Stimulated activated CD8-positive, alpha-beta memory T cell treated with anti-CD3 and anti-CD28 coated beads, Interleukin-4, amount 100 ng/mL, for 4 hours (primary cell): ENCODE measurements around the gene FN3KRP.

Experiments used
- DNase-seq, 2 donors: peaks; one replicate each; pipeline ENCODE4 v3.0.0-alpha.2; 2020; ENCODE audit warnings: low read depth in 2 of 2, low spot score in 1 of 2

FN3KRP gene

DNA sequence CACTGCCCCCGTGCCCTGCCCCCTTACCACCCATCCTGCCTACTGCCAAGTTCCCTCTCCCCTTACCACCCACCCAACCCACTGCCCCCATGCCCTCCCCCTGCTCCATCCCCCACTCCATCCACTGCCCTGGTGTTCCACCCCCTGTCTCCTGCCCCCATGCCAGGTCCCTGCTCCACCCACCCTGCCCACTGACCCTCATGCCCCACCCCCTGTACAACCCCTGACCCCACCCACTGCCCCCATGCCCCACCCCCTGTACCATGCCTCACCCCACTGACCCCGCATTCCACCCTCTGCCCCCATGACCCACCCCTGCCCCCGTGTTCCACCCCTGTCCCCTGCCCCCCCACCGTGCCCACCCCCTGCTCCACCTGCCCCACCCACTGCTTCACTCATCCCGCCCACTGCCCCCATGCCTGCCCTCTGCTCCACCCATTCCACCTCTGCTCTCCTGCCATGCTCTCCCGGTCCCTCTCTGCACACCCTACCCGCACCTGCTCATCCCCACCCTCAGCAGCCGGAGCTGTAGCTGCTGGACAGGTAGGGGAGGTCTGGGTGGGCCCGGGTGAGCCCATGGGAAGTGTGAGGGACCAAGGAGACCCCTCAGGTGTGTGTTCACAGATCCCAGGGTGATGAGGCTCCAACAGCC is 7.4 kb upstream of the FN3KRP start:
- DNase-seq, result no peak

DNA sequence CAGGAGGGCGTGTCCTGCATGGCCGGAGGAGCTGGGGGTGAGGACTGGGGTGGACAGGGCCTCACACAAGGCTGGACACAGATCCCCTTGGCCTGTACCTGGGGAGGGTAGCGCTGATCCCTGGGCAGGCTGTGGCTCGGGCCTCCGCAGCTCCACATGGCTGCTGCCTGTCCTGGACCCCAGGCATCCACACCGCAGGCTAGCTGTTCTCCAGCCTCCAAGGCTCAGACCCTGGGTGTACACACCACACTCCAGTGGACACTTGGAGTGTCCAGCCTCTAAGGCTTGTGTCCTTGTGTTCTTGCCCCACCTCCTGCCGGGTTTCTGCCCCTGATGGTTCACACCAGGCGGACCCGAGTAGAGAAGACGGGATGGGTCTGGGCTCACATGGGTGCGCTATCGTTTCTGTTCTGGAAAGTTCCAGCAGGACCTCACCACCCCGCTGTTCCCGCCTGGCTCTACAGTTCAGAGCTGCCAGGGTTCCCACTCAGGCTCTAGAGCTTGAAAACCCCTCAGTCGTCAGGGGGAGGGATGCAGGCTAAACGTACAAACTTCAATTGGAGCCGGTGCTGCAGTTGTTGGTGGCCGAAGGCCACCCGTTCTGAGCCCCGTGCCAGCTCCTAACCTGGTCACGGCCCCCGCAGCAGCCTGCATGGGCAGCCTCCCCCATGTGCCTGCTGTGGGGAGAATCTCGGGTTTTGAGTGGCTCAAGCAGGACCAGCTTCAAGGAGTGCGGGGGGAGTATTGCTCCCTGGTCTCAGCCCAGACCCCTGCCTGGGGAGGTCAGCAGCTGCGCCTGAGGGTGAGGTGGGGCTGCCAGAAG is 6.6 kb upstream of the FN3KRP start:
- DNase-seq, result no peak

DNA sequence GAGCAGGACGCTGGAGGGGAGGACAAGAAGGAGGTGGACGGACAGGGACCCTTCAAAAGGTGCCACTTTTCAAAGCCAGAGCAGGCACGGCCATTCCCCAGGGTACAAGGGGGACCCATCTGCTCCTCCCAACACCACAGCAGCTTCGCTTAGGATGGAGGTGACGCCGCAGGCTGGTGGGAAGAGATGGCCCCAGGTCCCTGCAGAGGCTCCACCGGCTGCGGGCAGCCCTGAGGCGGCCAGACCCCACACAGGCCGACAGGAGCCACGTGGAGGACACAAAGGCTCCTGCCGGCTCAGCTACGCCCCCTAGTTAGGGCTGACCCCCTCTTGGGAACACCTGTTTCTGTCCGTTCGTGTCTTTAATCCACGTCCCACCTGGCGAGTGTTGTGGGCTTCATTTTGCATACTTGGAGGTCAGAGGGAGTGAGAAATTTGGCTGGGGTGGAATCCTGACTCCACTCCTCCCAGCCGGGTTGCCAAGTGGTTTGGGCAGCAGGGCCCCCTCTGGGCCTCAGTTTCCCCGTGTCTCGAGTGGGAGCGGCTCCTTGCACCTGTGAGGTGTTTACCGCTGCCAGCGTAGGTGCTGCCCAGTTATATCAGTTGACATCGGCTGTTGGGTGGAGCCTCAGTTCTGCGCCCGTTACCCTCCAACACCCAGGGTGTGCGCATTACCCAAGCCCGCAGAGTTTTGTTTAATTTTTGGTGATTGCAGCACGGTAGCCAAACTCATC is 5.8 kb upstream of the FN3KRP start:
- DNase-seq, result no peak

DNA sequence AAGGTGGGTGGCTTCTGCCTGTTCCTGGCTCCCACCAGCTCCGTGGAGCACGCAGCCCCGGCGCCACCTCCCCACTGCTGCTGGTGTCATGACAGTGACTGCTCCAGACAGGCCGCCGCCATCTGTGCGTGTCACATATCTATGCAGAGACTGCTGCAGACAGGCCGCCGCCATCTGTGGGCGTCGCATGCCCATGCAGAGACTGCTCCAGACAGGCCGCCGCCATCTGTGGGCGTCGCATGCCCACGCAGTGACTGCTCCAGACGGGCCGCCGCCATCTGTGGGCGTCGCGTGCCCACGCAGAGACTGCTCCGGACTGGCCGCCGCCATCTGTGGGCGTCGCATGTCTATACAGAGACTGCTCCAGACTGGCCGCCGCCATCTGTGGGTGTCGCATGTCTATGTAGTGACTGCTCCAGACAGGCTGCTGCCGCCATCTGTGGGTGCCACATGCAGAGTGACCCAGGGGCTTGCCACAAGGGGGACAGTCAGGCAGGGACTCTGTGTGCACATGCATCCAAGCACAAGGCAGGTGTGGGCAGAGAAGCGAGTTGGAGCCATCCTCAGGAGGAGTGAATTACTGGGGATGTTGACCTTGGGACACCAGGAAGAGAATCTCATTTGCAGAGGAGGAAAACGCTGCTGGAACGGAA is 3.3 kb upstream of the FN3KRP start:
- DNase-seq, result no peak

DNA sequence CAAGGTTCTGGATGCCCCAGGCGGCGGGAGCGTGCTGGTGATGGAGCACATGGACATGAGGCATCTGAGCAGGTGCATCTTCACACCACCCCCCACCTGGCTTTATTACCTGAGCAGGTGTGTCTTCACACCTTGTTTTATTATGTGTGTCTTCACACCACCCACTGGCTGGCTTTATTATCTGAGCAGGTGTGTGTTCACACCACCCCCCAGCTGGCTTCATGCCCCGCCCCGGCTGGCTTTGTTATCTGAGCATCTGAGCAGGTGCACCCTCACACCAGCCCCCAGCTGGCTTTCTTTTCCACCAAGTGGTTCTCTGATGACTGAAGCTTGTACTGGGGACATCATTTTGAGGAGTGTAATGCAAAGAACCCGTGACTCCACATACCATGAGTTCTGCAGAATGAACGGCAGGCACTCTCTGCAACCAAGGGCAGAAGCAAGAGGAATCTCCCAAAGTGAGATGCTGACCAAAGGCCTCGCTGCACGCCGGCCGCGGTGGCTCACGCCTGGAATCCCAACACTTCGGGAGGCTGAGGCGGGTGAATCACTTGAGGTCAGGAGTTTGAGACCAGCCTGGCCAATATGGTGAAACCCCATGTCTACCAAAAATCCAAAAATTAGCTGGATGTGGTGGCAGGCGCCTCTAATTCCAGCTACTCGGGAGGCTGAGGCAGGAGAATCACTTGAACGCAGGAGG is 2.6 kb downstream of the FN3KRP start:
- no peak for DNase-seq

DNA sequence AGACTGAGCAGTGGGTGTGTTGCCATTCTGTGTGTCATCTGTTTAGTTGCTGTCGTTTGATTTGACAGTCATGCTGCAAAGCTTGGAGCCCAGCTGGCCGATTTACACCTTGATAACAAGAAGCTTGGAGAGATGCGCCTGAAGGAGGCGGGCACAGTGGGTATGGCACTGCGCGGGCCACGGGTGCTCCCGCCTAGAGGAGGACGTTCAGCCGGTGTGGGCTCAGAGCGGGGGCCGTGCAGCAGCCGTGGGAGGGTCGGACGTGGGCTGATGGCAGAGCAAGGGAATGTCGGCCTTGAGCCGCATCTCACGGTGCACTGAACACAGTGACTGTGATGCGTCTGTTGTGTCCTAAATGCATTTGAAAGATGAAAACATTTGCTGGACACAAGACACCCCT is 3.7 kb downstream of the FN3KRP start:
- no peak for DNase-seq

DNA sequence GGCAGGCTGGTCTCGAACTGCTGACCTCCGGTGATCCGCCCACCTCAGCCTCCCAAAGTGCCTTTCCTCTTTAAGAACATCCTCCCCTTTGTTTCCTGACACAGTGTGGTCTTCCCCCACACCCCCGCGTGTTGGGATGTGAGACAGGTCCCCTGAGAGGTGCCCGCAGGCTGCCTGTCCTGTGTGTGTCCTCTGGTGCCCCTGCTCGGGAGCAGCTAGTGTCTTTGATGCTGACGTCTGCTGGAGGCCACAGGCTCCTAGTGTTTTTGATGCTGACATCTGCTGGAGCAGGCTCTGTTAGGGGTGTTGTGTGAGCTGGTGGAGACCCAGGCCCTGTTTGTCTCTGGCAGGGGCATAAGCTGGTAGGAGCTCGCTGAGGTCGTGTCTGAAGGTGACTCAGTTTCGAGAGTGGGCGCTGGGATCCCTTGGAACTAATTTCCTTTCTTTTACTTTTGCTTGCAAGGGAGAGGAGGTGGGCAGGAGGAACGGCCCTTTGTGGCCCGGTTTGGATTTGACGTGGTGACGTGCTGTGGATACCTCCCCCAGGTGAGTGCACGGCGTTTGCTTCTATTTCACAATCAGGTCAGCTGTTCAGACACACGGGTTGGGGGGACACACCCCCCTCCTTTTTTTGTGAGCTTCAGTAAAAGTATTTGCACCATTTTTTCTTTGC is 6.0 kb downstream of the FN3KRP start:
- no peak for DNase-seq

DNA sequence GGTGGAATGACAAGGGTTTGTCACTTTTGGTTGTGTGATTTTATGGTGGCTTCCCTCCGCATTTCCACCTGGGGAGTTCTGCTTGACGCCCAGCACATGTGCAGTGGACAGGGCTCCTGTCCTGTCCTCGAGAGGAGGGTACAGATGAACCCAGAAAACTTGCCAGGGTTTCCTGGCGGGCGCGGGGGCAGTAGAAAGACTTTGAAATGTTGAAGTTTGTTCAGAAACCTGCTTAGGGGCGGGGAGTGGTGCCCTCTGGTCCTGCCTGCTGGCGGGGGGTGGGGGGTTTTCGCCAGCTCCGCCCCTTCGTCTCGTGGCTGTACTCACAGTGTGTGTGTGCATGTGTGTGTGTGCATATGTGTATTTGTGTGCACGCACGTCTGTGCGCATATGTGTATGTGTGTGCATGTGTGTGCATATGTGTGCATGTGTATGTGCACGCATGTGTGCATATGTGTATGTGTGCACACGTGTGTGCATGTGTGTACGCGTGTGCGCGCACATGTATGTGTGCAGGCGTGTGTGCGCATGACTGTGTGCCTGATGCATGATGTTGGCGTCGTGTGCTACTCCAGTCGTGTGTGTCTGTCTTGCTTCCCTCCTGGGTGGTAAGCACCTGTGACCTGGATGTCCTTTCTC is 6.8 kb downstream of the FN3KRP start:
- DNase-seq, result no peak

DNA sequence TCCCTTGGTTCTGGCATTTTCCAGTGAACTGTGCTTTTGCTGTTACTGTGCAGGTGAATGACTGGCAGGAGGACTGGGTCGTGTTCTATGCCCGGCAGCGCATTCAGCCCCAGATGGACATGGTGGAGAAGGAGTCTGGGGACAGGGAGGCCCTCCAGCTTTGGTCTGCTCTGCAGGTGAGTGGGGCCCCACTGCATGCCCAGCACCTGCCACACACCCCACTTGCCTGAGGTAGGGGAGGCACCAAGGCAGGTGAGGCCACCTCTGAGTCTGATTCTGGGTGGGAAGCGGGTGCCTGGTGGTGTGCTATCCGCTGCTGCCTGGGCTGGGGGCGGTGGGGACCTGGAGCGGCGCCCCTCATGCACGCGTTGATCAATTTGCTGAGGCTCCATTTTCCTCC is 9.9 kb downstream of the FN3KRP start:
- no peak for DNase-seq

DNA sequence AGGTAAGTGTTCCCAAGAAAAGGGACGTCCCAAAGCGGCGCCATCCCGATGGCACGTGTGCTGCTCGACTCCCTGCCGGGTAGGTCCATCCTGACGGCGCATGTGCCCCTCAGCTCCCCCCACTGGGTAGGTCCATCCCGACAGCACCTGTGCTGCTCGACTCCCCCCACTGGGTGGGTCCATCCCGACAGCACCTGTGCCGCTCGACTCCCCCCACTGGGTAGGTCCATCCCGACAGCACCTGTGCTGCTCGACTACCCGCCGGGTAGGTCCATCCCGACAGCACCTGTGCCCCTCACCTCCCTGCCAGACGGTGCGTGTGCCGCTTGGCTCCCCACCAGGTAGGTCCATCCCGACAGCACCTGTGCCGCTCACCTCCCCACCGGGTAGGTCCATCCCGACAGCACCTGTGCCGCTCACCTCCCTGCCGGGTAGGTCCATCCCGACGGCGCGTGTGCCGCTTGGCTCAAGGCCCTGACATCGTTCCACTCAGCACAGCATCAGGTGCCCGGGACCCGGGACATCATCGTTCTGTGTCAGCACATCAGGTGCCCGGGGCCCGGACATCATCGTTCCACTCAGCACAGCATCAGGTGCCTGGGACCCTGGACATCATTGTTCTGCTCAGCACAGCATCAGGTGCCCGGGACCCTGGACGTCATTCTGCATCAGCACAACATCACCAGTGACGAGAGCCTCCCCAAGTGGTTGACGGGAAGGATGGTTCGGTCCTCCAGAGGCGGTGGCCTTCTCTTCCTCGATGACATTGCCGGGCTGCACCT is 13.2 kb downstream of the FN3KRP start:
- no peak for DNase-seq

DNA sequence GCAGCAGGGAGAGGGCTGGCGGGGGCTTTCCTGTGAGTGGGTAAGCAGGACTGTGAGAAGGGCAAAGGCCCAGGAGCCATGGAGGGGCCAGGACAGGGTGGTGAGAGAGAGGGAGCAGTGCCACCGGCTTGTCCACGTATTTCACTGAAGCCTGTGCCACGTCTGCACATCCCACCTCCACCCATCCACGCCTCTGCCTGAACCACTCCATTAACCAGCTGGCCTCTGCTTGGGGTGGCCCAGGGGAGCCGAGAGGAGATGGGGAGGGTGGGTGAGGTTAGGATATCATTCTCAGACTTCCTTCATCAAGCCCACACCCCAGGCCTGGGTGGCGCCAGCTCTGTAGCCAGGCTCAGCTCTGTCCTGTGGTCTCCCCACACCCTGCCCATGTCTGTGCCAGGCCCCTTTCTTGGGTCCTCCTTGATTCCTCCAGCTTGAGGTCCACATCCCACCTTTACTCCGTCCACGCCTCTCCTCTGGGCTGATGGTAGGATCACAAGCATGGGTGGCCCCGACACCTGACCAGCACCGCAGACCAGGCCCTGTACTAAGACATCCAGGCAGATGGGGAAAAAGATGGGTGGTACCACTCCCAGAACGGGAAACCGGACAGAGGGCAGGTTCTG is 15.7 kb downstream of the FN3KRP start:
- no peak for DNase-seq

DNA sequence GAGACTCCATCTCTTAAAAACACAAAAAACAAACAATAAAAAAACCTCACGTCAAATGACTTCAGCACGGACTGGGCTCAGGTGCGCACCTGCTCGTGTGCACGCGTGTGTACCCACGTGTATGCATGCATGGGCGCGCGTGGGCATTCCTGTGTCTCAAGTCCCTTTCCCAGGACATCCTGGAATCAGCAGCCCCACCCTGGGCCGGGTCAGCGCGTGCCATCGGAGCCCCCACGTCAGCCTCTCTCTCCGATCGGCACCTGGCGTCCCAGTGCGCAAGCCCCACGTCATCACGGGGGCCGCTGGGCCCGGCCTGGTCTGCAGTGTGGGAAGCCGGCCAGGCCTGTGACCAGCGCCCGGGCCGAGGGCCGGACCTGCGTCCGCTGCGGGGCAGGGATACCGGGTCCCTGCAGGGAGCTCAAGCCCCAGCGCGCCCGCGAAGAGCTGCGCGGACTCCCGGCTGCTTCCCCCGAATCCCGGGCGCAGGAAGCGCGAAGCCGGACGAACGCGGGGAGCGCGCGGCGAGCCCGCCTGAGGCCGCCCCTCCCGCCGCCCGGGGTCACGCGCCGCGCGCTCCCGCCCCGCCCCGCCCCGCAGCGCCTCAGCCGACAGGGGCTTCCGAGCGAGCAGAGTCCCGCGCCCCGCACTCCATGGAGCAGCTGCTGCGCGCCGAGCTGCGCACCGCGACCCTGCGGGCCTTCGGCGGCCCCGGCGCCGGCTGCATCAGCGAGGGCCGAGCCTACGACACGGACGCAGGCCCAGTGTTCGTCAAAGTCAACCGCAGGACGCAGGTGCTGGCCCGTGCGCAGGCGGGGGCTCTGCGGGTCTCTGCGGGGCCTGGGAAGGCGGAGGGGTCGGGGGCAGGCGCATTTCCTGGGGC is 18.7 kb downstream of the FN3KRP start, which contains the start of gene FN3K:
Gene FN3K, plus strand, starts transcription at position 629 of the 880 bp plus-strand sequence. Its CDS starts 22 bp downstream, at position 651.
- no peak for DNase-seq

DNA sequence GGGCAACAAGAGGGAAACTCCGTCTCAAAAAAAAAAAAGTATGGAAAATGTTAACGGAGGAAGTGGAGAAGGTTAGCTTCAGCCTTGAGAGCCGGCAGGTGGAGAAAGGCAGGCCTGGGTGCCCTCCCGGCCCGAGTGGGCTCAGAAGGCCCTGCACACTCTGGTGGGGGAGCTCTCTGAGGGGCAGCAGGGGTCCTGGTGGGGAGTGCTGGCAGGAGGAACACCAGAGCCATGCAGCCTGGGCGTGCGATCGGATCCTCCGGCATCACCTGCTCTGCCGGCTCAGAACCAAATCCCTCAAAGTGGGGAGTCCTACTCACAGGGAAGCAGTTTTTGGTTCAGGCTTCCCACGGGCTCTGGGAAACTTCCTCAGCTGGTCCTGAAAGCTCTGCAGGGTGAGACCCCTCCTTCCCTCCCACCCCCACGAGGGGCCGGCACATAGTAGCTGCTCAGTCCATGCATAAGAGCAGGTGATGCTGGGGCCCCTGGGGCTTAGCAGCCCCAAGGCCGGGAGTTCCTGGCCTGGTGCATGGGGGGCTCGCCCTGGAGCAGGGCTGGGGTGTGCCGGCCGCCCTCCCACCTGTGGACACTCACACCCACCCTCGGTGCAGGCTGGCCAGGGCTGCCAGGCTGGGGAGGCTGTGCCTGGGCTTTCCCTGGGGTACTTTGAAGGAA is 20.1 kb downstream of the FN3KRP start:
- DNase-seq, result no peak

DNA sequence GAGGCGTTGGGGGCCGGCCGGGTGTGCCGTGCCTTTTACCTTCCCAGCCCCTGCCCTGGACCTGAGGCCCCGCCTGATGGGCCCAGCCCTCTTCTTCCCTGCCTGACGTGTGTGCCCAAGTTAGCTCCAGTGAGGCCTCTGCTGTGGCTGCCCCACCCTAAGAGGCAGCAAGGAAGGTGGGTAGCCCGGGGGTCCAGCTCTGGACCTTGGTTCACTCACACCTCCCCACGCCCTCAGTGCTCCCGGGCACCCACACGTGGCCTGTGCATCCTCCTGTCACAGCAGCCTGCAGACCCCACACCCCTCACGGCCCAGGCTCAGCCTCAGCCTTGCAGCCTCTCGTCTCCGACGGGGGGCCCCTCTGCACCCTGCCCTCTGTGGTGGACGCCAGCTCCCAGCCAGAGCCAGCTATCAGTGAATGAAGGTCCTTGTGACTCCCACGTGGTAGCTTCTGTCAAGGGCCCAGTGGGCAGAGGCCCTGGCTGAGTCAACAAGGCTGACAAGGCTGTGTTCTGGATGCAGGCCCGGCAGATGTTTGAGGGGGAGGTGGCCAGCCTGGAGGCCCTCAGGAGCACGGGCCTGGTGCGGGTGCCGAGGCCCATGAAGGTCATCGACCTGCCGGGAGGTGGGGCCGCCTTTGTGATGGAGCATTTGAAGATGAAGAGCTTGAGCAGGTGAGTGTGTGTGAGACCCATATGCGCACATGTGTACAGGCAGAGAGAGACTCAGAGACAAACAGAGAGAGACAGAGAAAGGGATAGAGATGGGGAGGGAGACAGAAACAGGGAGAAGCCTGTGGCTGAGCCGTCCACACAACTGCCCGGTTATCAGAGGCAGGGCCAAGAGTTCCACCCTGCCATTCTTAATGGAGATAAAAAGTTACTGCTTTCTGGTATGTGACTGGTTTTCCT is 21.7 kb downstream of the FN3KRP start:
- no peak for DNase-seq

DNA sequence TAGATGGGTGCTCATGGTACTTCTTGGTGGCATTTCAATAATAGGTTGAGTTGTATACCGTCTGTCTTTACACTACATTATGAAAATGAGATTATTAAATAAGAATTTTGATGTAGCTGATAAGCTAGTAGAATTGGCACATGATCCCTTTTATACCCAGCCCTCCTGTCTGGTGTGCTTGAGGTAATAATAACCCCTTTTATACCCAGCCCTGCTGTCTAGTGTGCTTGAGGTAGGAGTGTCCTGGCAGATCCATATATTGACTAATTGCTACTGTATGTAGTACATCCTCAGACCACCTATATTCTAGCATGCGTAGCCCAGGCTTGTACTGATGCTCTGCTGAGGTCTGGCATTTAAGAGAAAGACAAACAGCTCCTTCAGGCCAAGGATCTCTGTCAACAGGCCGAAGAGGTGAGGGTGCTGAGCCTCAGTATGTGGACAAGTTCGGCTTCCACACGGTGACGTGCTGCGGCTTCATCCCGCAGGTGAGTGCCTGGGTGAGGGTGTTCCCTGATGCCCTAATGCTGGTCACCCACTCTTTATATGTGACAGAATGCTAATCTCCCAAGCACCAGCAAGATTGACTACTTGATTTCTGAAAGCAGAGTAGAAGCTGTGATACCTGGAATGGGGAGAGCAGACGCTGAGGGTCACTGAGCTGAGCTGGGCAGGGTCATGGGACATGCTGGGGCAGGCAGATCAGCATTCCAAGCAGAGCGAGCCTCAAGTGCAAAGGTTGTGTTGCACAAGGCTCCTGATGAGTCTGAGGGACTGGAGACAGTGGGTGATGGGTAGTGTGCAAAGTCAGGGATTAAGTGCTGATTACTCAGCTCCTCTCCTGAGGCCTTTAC is 24.6 kb downstream of the FN3KRP start:
- DNase-seq, result no peak
